MM.1S (cell line): ENCODE results near the gene YWHAQ.
A peak's percentile ranks its signal among the peaks of the same experiment; 100 is the strongest.

ENCODE experiments used
- DNase-seq: peaks from one replicate; pipeline ENCODE4 v3.0.0-alpha.2; 2015
- H2AFZ ChIP-seq: fragments of 300-600 bp; sonication (generic); 2 replicates; pipeline ENCODE4 v1.6.0; 2016; ENCODE audit warnings: antibody characterized with exemption, low read length
- H3F3A ChIP-seq: fragments of 300-600 bp; sonication (generic); 2 replicates; pipeline ENCODE4 v1.6.1; 2016; ENCODE audit warnings: mild to moderate bottlenecking, antibody characterized with exemption, low read length, moderate library complexity, mixed read lengths; ENCODE audit not compliant: insufficient read depth
- H3K27ac ChIP-seq: fragments of 300-600 bp; sonication (generic); 2 replicates; pipeline ENCODE4 v1.5.1; 2016; ENCODE audit warnings: mild to moderate bottlenecking, low read length
- H3K27me3 ChIP-seq: fragments of 300-600 bp; sonication (generic); replicated peaks from 2 replicates; pipeline ENCODE4 v1.6.0; 2016; ENCODE audit warnings: low read length; ENCODE audit not compliant: insufficient read depth
- H3K36me3 ChIP-seq: fragments of 300-600 bp; sonication (generic); replicated peaks from 2 replicates; pipeline ENCODE4 v1.6.1; 2016; ENCODE audit warnings: mild to moderate bottlenecking, low read length, mixed read lengths; ENCODE audit not compliant: insufficient read depth
- H3K4me1 ChIP-seq: fragments of 300-600 bp; sonication (generic); 2 replicates; pipeline ENCODE4 v1.6.1; 2016; ENCODE audit warnings: low read length, mixed read lengths
- H3K4me2 ChIP-seq: fragments of 300-600 bp; sonication (generic); 2 replicates; pipeline ENCODE4 v1.6.0; 2016; ENCODE audit warnings: low read depth, low read length
- H3K4me3 ChIP-seq: fragments of 300-600 bp; sonication (generic); 2 replicates; pipeline ENCODE4 v1.5.1; 2016; ENCODE audit warnings: low read length, mixed read lengths
- H3K79me2 ChIP-seq: fragments of 300-600 bp; sonication (generic); 2 replicates; pipeline ENCODE4 v1.6.1; 2016; ENCODE audit warnings: mixed run types, low read length, mixed read lengths
- H3K9ac ChIP-seq: fragments of 300-600 bp; sonication (generic); 2 replicates; pipeline ENCODE4 v1.6.1; 2016; ENCODE audit warnings: low read length, mixed read lengths
- H3K9me2 ChIP-seq: fragments of 300-600 bp; sonication (generic); replicated peaks from 2 replicates; pipeline ENCODE4 v1.6.1; 2016; ENCODE audit warnings: mild to moderate bottlenecking, low read length, mixed read lengths; ENCODE audit not compliant: insufficient read depth
- H3K9me3 ChIP-seq: fragments of 300-600 bp; sonication (generic); replicated peaks from 2 replicates; pipeline ENCODE4 v1.6.1; 2016; ENCODE audit warnings: mild to moderate bottlenecking, low read length, mixed read lengths; ENCODE audit not compliant: insufficient read depth
- H4K20me1 ChIP-seq: fragments of 300-600 bp; sonication (generic); 2 replicates; pipeline ENCODE4 v1.6.1; 2016; ENCODE audit warnings: mild to moderate bottlenecking, low read length, moderate library complexity, mixed read lengths; ENCODE audit not compliant: insufficient read depth
- EZH2 ChIP-seq: fragments of 300-600 bp; sonication (generic); optimal IDR thresholded peaks from 2 replicates; pipeline ENCODE3; 2017; ENCODE audit warnings: low read depth, mild to moderate bottlenecking, antibody characterized with exemption, low read length, mixed read lengths
- EZH2phosphoT487 ChIP-seq: fragments of 300-600 bp; sonication (generic); IDR thresholded peaks from 2 replicates; pipeline ENCODE4 v1.6.1; 2018; ENCODE audit warnings: antibody characterized with exemption, low read length
- TF ChIP-seq, protein P1 (sequence below): fragments of 300-600 bp; sonication (generic); IDR thresholded peaks from 2 replicates; pipeline ENCODE4 v1.5.1; 2016; ENCODE audit warnings: antibody characterized with exemption, low read length, mixed read lengths

The YWHAQ gene

DNA sequence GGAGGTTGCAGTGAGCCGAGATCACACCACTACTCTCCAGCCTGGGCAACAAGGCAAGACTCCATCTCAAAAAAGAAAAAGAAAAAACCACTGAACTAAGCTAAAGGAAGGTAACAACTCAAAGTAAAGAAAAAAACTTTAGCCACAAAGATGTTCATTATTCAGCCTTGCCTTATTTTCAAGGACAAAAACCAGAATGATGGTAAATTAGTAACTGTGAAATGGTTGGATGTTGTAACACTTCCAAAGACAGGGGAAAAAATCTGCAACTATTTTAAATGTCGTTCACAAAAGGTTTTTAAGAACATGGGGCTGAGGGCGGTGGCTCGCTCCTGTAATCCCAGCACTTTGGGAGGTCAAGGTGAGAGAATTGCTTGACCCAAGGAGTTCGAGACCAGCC lies 85.3 kb downstream of the YWHAQ start:
- no peak overlapping the region for H3K9ac ChIP-seq
- peaks cover 19% of the 10 kb centered on the region for H3F3A ChIP-seq
- no peak overlapping the region for H3K4me2 ChIP-seq
- peaks cover 78% of the 10 kb centered on the region for H3K79me2 ChIP-seq
- no peaks in the 10 kb centered on the region for H3K27me3 ChIP-seq
- no peak for DNase-seq
- no peaks in the 10 kb centered on the region for H3K9me2 ChIP-seq
- TF ChIP-seq, protein P1, sequence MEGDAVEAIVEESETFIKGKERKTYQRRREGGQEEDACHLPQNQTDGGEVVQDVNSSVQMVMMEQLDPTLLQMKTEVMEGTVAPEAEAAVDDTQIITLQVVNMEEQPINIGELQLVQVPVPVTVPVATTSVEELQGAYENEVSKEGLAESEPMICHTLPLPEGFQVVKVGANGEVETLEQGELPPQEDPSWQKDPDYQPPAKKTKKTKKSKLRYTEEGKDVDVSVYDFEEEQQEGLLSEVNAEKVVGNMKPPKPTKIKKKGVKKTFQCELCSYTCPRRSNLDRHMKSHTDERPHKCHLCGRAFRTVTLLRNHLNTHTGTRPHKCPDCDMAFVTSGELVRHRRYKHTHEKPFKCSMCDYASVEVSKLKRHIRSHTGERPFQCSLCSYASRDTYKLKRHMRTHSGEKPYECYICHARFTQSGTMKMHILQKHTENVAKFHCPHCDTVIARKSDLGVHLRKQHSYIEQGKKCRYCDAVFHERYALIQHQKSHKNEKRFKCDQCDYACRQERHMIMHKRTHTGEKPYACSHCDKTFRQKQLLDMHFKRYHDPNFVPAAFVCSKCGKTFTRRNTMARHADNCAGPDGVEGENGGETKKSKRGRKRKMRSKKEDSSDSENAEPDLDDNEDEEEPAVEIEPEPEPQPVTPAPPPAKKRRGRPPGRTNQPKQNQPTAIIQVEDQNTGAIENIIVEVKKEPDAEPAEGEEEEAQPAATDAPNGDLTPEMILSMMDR, result no peak
- TF ChIP-seq EZH2phosphoT487, result no peak
- no peak for TF ChIP-seq EZH2
- H3K36me3 ChIP-seq, result no peaks in the 10 kb centered on the region
- no peaks in the 10 kb centered on the region for H3K9me3 ChIP-seq
- no peak overlapping the region for H3K4me3 ChIP-seq
- H4K20me1 ChIP-seq, result no peaks in the 10 kb centered on the region
- no peak overlapping the region for H2AFZ ChIP-seq
- H3K4me1 ChIP-seq, result peaks cover 22% of the 10 kb centered on the region
- H3K27ac ChIP-seq, result no peak overlapping the region

DNA sequence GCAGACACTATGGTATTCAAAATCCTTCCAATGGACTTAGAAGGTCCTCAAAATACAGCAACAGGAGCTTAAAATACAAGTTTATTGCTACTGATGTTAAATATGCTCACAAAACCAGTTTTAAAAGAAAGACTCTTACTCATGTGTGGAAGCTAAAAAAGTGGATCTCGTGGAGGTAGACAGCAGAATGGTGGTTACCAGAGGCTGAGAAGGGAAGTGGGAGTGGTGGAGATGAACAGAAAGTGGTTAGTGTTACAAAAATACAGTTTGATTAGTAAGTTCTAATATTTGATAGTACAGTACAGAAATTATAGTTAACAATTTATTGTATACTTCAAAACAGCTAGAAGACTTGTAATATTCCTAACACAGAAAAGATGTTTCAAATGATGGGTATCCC lies 87.2 kb downstream of the YWHAQ start:
- no peaks in the 10 kb centered on the region for H4K20me1 ChIP-seq
- H3K79me2 ChIP-seq, result peaks cover 67% of the 10 kb centered on the region
- H3F3A ChIP-seq, result peaks cover 7% of the 10 kb centered on the region
- no peaks in the 10 kb centered on the region for H3K27me3 ChIP-seq
- TF ChIP-seq, protein P1, result no peak
- TF ChIP-seq EZH2phosphoT487, result no peak
- no peak for TF ChIP-seq EZH2
- no peak overlapping the region for H3K27ac ChIP-seq
- no peak overlapping the region for H3K9ac ChIP-seq
- H3K4me1 ChIP-seq, result peaks cover 13% of the 10 kb centered on the region
- H3K4me3 ChIP-seq, result no peak overlapping the region
- no peaks in the 10 kb centered on the region for H3K9me3 ChIP-seq
- no peak overlapping the region for H2AFZ ChIP-seq
- peak overlapping the region; percentile 12; the same call in 1 of the 2 replicates for H3K4me2 ChIP-seq
- no peaks in the 10 kb centered on the region for H3K9me2 ChIP-seq
- no peak for DNase-seq
- no peaks in the 10 kb centered on the region for H3K36me3 ChIP-seq

DNA sequence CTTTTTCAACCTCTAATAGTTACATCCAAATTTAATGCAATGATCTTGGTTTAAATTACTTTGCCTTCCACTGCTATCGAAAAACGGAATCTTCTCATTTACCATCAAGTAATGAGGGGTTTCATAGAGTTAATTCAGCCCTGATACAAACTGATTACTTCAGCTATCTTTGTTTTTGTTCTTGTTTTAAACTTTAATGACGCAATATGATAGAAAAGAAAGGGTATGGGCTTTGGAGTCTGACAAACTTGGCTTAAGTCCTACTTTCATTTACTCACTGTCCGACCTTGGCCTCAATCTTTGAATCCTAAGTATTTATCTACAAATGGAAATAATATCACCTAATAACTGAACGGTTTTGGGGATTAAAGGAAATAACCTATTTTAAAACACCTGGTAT lies 91.3 kb downstream of the YWHAQ start:
- Histone ChIP-seq H3K4me3 (no peak overlapping the region), H3K79me2 (peaks cover 37% of the 10 kb centered on the region), H3F3A (no peaks in the 10 kb centered on the region)

More for the DNA sequence above, 91.3 kb downstream of the YWHAQ start:
- Histone ChIP-seq H3K36me3 (no peaks in the 10 kb centered on the region; the same call in 1 of the 2 replicates), H3K9me3 (no peaks in the 10 kb centered on the region), H3K9me2 (no peaks in the 10 kb centered on the region), H2AFZ (no peak overlapping the region), H3K27me3 (no peaks in the 10 kb centered on the region), H3K4me1 (peaks cover 9% of the 10 kb centered on the region), H4K20me1 (no peaks in the 10 kb centered on the region), H3K9ac (no peak overlapping the region), H3K27ac (no peak overlapping the region), H3K4me2 (no peak overlapping the region)
- TF ChIP-seq, protein P1, result no peak
- TF ChIP-seq EZH2 (no peak), EZH2phosphoT487 (no peak)
- DNase-seq, result no peak
